Stimulated activated CD4-positive, alpha-beta T cell treated with anti-CD3 and anti-CD28 coated beads, TNF-alpha, amount 100 ng/mL, for 1 hour (primary cell): ENCODE data around the gene CDKAL1.

Experiments
- DNase-seq, 3 donors: peaks; one replicate each; pipeline ENCODE4 v3.0.0-alpha.2; 2020; ENCODE audit warnings: low read depth in 3 of 3, low spot score in 1 of 3

Gene CDKAL1

GRCh38 chr6:20670750-20671149 is 136.5 kb downstream of the CDKAL1 start:
- no peak for DNase-seq

GRCh38 chr6:20672038-20672437 is 137.8 kb downstream of the CDKAL1 start:
- no peak for DNase-seq

- no peak for DNase-seq
Measured at GRCh38 chr6:20673458-20673857, 139.2 kb downstream of the CDKAL1 start.

- no peak for DNase-seq
Measured at GRCh38 chr6:20674664-20675063, 140.4 kb downstream of the CDKAL1 start.

GRCh38 chr6:20678831-20679352 is 144.6 kb downstream of the CDKAL1 start:
- DNase-seq: no peak

GRCh38 chr6:20680697-20681165 is 146.5 kb downstream of the CDKAL1 start:
- no peak for DNase-seq

GRCh38 chr6:20681243-20681684 is 147.0 kb downstream of the CDKAL1 start:
- no peak for DNase-seq

- no peak for DNase-seq
Measured at GRCh38 chr6:20684474-20684873, 150.2 kb downstream of the CDKAL1 start.

- DNase-seq: no peak
Measured at GRCh38 chr6:20686142-20686541, 151.9 kb downstream of the CDKAL1 start.

GRCh38 chr6:20687494-20687893 is 153.2 kb downstream of the CDKAL1 start:
- DNase-seq: no peak

- no peak for DNase-seq
Measured at GRCh38 chr6:20688710-20689500, 154.6 kb downstream of the CDKAL1 start.

- no peak for DNase-seq
Measured at GRCh38 chr6:20691185-20691584, 156.9 kb downstream of the CDKAL1 start.

GRCh38 chr6:20692023-20692422 is 157.8 kb downstream of the CDKAL1 start:
- no peak for DNase-seq

GRCh38 chr6:20693466-20694063 is 159.3 kb downstream of the CDKAL1 start:
- no peak for DNase-seq

GRCh38 chr6:20696676-20697075 is 162.4 kb downstream of the CDKAL1 start:
- no peak for DNase-seq

- DNase-seq: no peak
Measured at GRCh38 chr6:20698675-20699074, 164.4 kb downstream of the CDKAL1 start.

GRCh38 chr6:20699402-20699801 is 165.1 kb downstream of the CDKAL1 start:
- no peak for DNase-seq

GRCh38 chr6:20700375-20700774 is 166.1 kb downstream of the CDKAL1 start:
- no peak for DNase-seq

GRCh38 chr6:20702366-20702765 is 168.1 kb downstream of the CDKAL1 start:
- no peak for DNase-seq

GRCh38 chr6:20703049-20703448 is 168.8 kb downstream of the CDKAL1 start:
- DNase-seq: no peak

- no peak for DNase-seq
Measured at GRCh38 chr6:20704325-20705025, 170.2 kb downstream of the CDKAL1 start.

GRCh38 chr6:20705741-20706140 is 171.5 kb downstream of the CDKAL1 start:
- DNase-seq: no peak
